IMR-90 (cell line): ENCODE measurements around the gene MYH10. TPM values are rescaled to one million over a fixed set of nuclear protein-coding genes. Genes with fewer than 3 reads are reported as not detected.

ENCODE experiments used
- ATAC-seq: fragments of 200-7000 bp; cut with Tn5 transposase; 2 replicates; pipeline ENCODE4 v1.9.1; 2020; ENCODE audit warnings: low read depth, mild to moderate bottlenecking, moderate library complexity
- BruUV-seq: library from RNA; stranded (reverse); fragments of 400-500 nt; replicated peaks from 2 replicates; lab custom pipeline; 2021; lab: Mats Ljungman, UMichigan
- CTCF ChIA-PET: fragments of 300-600 bp; formaldehyde crosslinking; extraction: SDS; loops from one replicate; lab custom pipeline; 2021; ENCODE audit warnings: antibody characterized with exemption; lab: Yijun Ruan, JAX
- POLR2A ChIA-PET: fragments of 300-600 bp; sonication (Branson Sonifier 250); formaldehyde crosslinking; loops from one replicate; lab custom pipeline; 2022; ENCODE audit warnings: antibody characterized with exemption; ENCODE audit not compliant: unreplicated experiment; lab: Charles Lee
- DNase-seq: peaks from one replicate; pipeline ENCODE4 v3.0.0; 2013
- H2AFZ ChIP-seq: replicated peaks from 2 replicates; pipeline ENCODE3; 2013; ENCODE audit warnings: low read length, mild to moderate bottlenecking; ENCODE audit not compliant: poor library complexity
- H2AK5ac ChIP-seq: 2 replicates; pipeline ENCODE4 v1.6.1; 2013; ENCODE audit warnings: low read depth, low read length, inconsistent platforms
- H2AK9ac ChIP-seq: replicated peaks from 2 replicates; pipeline ENCODE3; 2013; ENCODE audit warnings: mild to moderate bottlenecking, low read depth, low read length, moderate library complexity; ENCODE audit not compliant: poor library complexity
- H2BK120ac ChIP-seq: 2 replicates; pipeline ENCODE4 v1.6.1; 2013; ENCODE audit warnings: low read depth, low read length, inconsistent platforms
- H2BK15ac ChIP-seq: 3 replicates; pipeline ENCODE4 v1.6.1; 2013; ENCODE audit warnings: low read depth, low read length, inconsistent platforms
- H2BK20ac ChIP-seq: 2 replicates; pipeline ENCODE4 v1.6.1; 2013; ENCODE audit warnings: low read depth, mild to moderate bottlenecking, inconsistent platforms, low read length, moderate library complexity
- H2BK5ac ChIP-seq: 2 replicates; pipeline ENCODE4 v1.6.1; 2013; ENCODE audit warnings: mild to moderate bottlenecking, low read depth, low read length, inconsistent platforms; ENCODE audit not compliant: poor library complexity, severe bottlenecking
- H3K14ac ChIP-seq: replicated peaks from 2 replicates; pipeline ENCODE4 v1.6.1; 2013; ENCODE audit warnings: low read depth, low read length, inconsistent platforms
- H3K18ac ChIP-seq: 2 replicates; pipeline ENCODE4 v1.6.1; 2013; ENCODE audit warnings: low read depth, low read length, control low read depth
- H3K23ac ChIP-seq: 2 replicates; pipeline ENCODE4 v1.6.1; 2013; ENCODE audit warnings: low read depth, low read length, inconsistent platforms
- H3K27ac ChIP-seq: 2 replicates; pipeline ENCODE4 v1.5.1; 2013; ENCODE audit warnings: mild to moderate bottlenecking, control low read depth, low read length; ENCODE audit not compliant: insufficient read depth
- H3K27me3 ChIP-seq: 2 replicates; pipeline ENCODE4 v1.6.1; 2013; ENCODE audit warnings: low read length; ENCODE audit not compliant: control insufficient read depth, insufficient read depth
- H3K36me3 ChIP-seq: 2 replicates; pipeline ENCODE4 v1.6.1; 2013; ENCODE audit warnings: low read length, mixed read lengths; ENCODE audit not compliant: control insufficient read depth, insufficient read depth
- H3K4ac ChIP-seq: 2 replicates; pipeline ENCODE4 v1.6.1; 2013; ENCODE audit warnings: low read depth, low read length, inconsistent platforms
- H3K4me1 ChIP-seq: 2 replicates; pipeline ENCODE4 v1.6.1; 2013; ENCODE audit warnings: low read length, mixed read lengths; ENCODE audit not compliant: control insufficient read depth, insufficient read depth
- H3K4me2 ChIP-seq: 2 replicates; pipeline ENCODE4 v1.6.1; 2013; ENCODE audit warnings: low read depth, mild to moderate bottlenecking, control low read depth, low read length, moderate library complexity
- H3K4me3 ChIP-seq: 2 replicates; pipeline ENCODE4 v1.5.1; 2013; ENCODE audit warnings: low read depth, mild to moderate bottlenecking, control low read depth, low read length, moderate library complexity; ENCODE audit not compliant: insufficient read depth
- H3K56ac ChIP-seq: 2 replicates; pipeline ENCODE4 v1.6.1; 2013; ENCODE audit warnings: low read length, inconsistent platforms; ENCODE audit not compliant: insufficient read depth; ENCODE audit errors: extremely low read depth
- H3K79me1 ChIP-seq, 2 experiments: 2 replicates each; pipeline ENCODE4 v1.6.1; 2013; ENCODE audit warnings: low read length in 2 of 2, inconsistent platforms in 1 of 2, low read depth in 1 of 2
- H3K9ac ChIP-seq: 2 replicates; pipeline ENCODE4 v1.6.1; 2013; ENCODE audit warnings: low read depth, low read length, control low read depth
- H3K9me1 ChIP-seq: 2 replicates; pipeline ENCODE4 v1.6.1; 2013; ENCODE audit warnings: low read length, inconsistent platforms; ENCODE audit not compliant: insufficient read depth
- H3K9me3 ChIP-seq: 2 replicates; pipeline ENCODE4 v1.6.1; 2013; ENCODE audit warnings: low read length; ENCODE audit not compliant: control insufficient read depth, insufficient read depth
- H4K20me1 ChIP-seq: 2 replicates; pipeline ENCODE4 v1.6.1; 2013; ENCODE audit warnings: low read length, inconsistent platforms; ENCODE audit not compliant: insufficient read depth
- H4K5ac ChIP-seq: 2 replicates; pipeline ENCODE4 v1.6.1; 2013; ENCODE audit warnings: mild to moderate bottlenecking, low read depth, low read length, control low read depth
- H4K8ac ChIP-seq, 2 experiments: 2 replicates each; pipeline ENCODE4 v1.6.1; 2013; ENCODE audit warnings: low read depth in 2 of 2, low read length in 2 of 2, control low read depth in 1 of 2, inconsistent platforms in 1 of 2
- H4K91ac ChIP-seq: 2 replicates; pipeline ENCODE4 v1.6.1; 2013; ENCODE audit warnings: low read depth, low read length, inconsistent platforms; ENCODE audit not compliant: insufficient read depth
- BHLHE40 ChIP-seq: fragments of 150-350 bp; IDR thresholded peaks from 2 replicates; pipeline ENCODE4 v1.6.1; 2016; ENCODE audit warnings: mild to moderate bottlenecking, low read depth, low read length
- CEBPB ChIP-seq: IDR thresholded peaks from 2 replicates; pipeline ENCODE4 v1.6.1; 2012; ENCODE audit warnings: low read depth, low read length, improper control_type of control experiment
- CHD1 ChIP-seq: IDR thresholded peaks from 2 replicates; pipeline ENCODE4 v1.6.1; 2012; ENCODE audit warnings: low read depth, low read length, improper control_type of control experiment
- CTCF ChIP-seq: conservative IDR thresholded peaks from 2 replicates; pipeline ENCODE4 v1.5.1; 2012; ENCODE audit warnings: mild to moderate bottlenecking, low read depth, low read length, improper control_type of control experiment
- ELK1 ChIP-seq: fragments of 150-350 bp; IDR thresholded peaks from 2 replicates; pipeline ENCODE4 v1.6.1; 2016; ENCODE audit warnings: low read depth, mild to moderate bottlenecking, low read length, moderate library complexity, borderline replicate concordance
- FOS ChIP-seq: fragments of 150-350 bp; IDR thresholded peaks from 2 replicates; pipeline ENCODE4 v1.6.1; 2016; ENCODE audit warnings: low read depth, low read length
- MAFK ChIP-seq: IDR thresholded peaks from 2 replicates; pipeline ENCODE4 v1.6.1; 2012; ENCODE audit warnings: low read depth, low read length, improper control_type of control experiment
- MAZ ChIP-seq: IDR thresholded peaks from 2 replicates; pipeline ENCODE4 v1.6.1; 2012; ENCODE audit warnings: low read depth, mild to moderate bottlenecking, low read length, improper control_type of control experiment, moderate library complexity, borderline replicate concordance
- MXI1 ChIP-seq: IDR thresholded peaks from 2 replicates; pipeline ENCODE4 v1.6.1; 2012; ENCODE audit warnings: low read depth, mild to moderate bottlenecking, low read length, moderate library complexity, borderline replicate concordance
- NFE2L2 ChIP-seq: fragments of 150-350 bp; IDR thresholded peaks from 2 replicates; pipeline ENCODE4 v1.6.1; 2016; ENCODE audit warnings: low read depth, mild to moderate bottlenecking, low read length
- POLR2A ChIP-seq: IDR thresholded peaks from 2 replicates; pipeline ENCODE4 v1.6.1; 2012; ENCODE audit warnings: mild to moderate bottlenecking, low read depth, low read length
- RAD21 ChIP-seq: IDR thresholded peaks from 2 replicates; pipeline ENCODE4 v1.6.1; 2012; ENCODE audit warnings: low read length, improper control_type of control experiment
- RCOR1 ChIP-seq: IDR thresholded peaks from 2 replicates; pipeline ENCODE4 v1.6.1; 2012; ENCODE audit warnings: mild to moderate bottlenecking, low read length, improper control_type of control experiment; ENCODE audit not compliant: insufficient replicate concordance
- RFX5 ChIP-seq: IDR thresholded peaks from 2 replicates; pipeline ENCODE4 v1.8.0; 2012; ENCODE audit warnings: low read depth, mild to moderate bottlenecking, low read length, moderate library complexity
- SMC3 ChIP-seq: fragments of 150-350 bp; IDR thresholded peaks from 2 replicates; pipeline ENCODE4 v1.6.1; 2016; ENCODE audit warnings: low read depth, mild to moderate bottlenecking, antibody characterized with exemption, low read length, moderate library complexity
- USF2 ChIP-seq: fragments of 150-350 bp; IDR thresholded peaks from 2 replicates; pipeline ENCODE4 v1.6.1; 2017; ENCODE audit warnings: mild to moderate bottlenecking, antibody characterized with exemption, low read length, low read depth
- WGBS, 2 experiments: methylation state at CpG; one replicate each; pipeline versions ENCODE4 v1.1.5 to v1.1.7; 2013; ENCODE audit warnings: missing lambda C conversion rate in 2 of 2; ENCODE audit not compliant: insufficient read length in 1 of 2; ENCODE audit errors: extremely low coverage in 2 of 2; 5-methylcytosine and 5-hydroxymethylcytosine counted together
- dilution Hi-C: fragments of 300-500 bp; cut with HindIII; formaldehyde crosslinking; loops from one replicate; pipeline ENCODE4 v1.14.3; 2018; ENCODE audit warnings: low sequenced_read_pairs; ENCODE audit not compliant: unreplicated experiment
- in situ Hi-C: fragments of 300-500 bp; cut with MboI; formaldehyde crosslinking; loops from 3 replicates; pipeline ENCODE4 v1.14.3; 2019; ENCODE audit warnings: low sequenced_read_pairs, inconsistent platforms, mixed read lengths
- intact Hi-C: fragments of 100-400 bp; cut with micrococcal nuclease; formaldehyde crosslinking; loops from 2 replicates; pipeline ENCODE4 v1.10.0; 2022
- polyA plus RNA-seq, 3 experiments: library from polyadenylated mRNA; depleted of rRNA; stranded (reverse); fragments of >200 nt; gene quantifications; 2 replicates each; pipeline ENCODE4 v1.2.3, GENCODE V29; 2012; ENCODE audit warnings: low replicate concordance in 1 of 3
- total RNA-seq: library from RNA; depleted of rRNA; stranded (reverse); fragments of >200 nt; gene quantifications from 2 replicates; pipeline ENCODE4 v1.2.3, GENCODE V29; 2012

Gene MYH10
- total and polyA plus RNA-seq, 2 of the 4 experiments (the other 2 are of a cell fraction): 71.2 to 95.2 TPM

GRCh38 chr17:8599351-8600011 lies 31.0 kb downstream of the MYH10 start:
- in situ Hi-C loops (no loop called here), dilution Hi-C loops (no loop called here), intact Hi-C loops (no loop called here)
- H3K14ac ChIP-seq: no peak overlapping the region
- H2AFZ ChIP-seq: no peak overlapping the region
- DNase-seq (no peak), ATAC-seq (no peak)
- no peak overlapping the region for H2BK15ac ChIP-seq
- no peak overlapping the region for H4K5ac ChIP-seq
- no peak overlapping the region for H3K4me3 ChIP-seq
- H4K91ac ChIP-seq: no peak overlapping the region
- no peak overlapping the region for H3K4me2 ChIP-seq
- no CpG with 5 or more reads among the region's 1 CpG for WGBS, 2 experiments
- H3K23ac ChIP-seq: no peak overlapping the region
- peaks cover 21 to 28% of the 10 kb centered on the region in 2 experiments for H3K79me1 ChIP-seq
- H2BK20ac ChIP-seq: no peak overlapping the region
- no peak overlapping the region for H2BK5ac ChIP-seq
- no peak overlapping the region for H2BK120ac ChIP-seq
- no peak overlapping the region for H3K27ac ChIP-seq
- H3K4me1 ChIP-seq: peaks cover 2% of the 10 kb centered on the region; the same call in 1 of the 2 replicates
- BruUV-seq: no TSS peak
- CTCF ChIA-PET: no interaction called here
- H3K9me1 ChIP-seq: no peaks in the 10 kb centered on the region; the same call in 1 of the 2 replicates
- no peak overlapping the region for H3K9ac ChIP-seq
- no peaks in the 10 kb centered on the region; the same call in 1 of the 2 replicates for H4K20me1 ChIP-seq
- POLR2A ChIA-PET: no interaction called here
- H3K4ac ChIP-seq: no peak overlapping the region
- H2AK9ac ChIP-seq: no peak overlapping the region
- no peak overlapping the region for H4K8ac ChIP-seq
- peaks cover 18% of the 10 kb centered on the region for H3K36me3 ChIP-seq
- no peaks in the 10 kb centered on the region for H3K27me3 ChIP-seq
- H3K56ac ChIP-seq: no peak overlapping the region
- H3K18ac ChIP-seq: no peak overlapping the region
- no peak overlapping the region for H2AK5ac ChIP-seq
- TF ChIP-seq MAZ: no peak
- no peak for TF ChIP-seq USF2
- no peak for TF ChIP-seq MAFK
- no peak for TF ChIP-seq ELK1
- no peak for TF ChIP-seq SMC3
- no peak for TF ChIP-seq RAD21
- no peak for TF ChIP-seq CEBPB
- TF ChIP-seq NFE2L2: no peak
- no peak for TF ChIP-seq MXI1
- TF ChIP-seq FOS: no peak
- no peak for TF ChIP-seq RFX5
- no peak for TF ChIP-seq POLR2A
- no peak for TF ChIP-seq CTCF
- no peak for TF ChIP-seq BHLHE40
- TF ChIP-seq CHD1: no peak
- TF ChIP-seq RCOR1: no peak
- H3K9me3 ChIP-seq: no peaks in the 10 kb centered on the region
